ENCODE results near the gene ZNF737.

Gene ZNF737

GRCh38 chr19:20513189-20513904 lies 52.2 kb downstream of the ZNF737 start:
- H3K27me3 ChIP-seq (ENCODE audit: insufficient read depth, poor library complexity, severe bottlenecking) = no peaks in the 10 kb centered on the region
- no peak for TF ChIP-seq REST (IDR thresholded peaks at IDR 0.05; ENCODE audit: insufficient replicate concordance, low read depth)
- TF ChIP-seq, protein P1, sequence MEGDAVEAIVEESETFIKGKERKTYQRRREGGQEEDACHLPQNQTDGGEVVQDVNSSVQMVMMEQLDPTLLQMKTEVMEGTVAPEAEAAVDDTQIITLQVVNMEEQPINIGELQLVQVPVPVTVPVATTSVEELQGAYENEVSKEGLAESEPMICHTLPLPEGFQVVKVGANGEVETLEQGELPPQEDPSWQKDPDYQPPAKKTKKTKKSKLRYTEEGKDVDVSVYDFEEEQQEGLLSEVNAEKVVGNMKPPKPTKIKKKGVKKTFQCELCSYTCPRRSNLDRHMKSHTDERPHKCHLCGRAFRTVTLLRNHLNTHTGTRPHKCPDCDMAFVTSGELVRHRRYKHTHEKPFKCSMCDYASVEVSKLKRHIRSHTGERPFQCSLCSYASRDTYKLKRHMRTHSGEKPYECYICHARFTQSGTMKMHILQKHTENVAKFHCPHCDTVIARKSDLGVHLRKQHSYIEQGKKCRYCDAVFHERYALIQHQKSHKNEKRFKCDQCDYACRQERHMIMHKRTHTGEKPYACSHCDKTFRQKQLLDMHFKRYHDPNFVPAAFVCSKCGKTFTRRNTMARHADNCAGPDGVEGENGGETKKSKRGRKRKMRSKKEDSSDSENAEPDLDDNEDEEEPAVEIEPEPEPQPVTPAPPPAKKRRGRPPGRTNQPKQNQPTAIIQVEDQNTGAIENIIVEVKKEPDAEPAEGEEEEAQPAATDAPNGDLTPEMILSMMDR (IDR thresholded peaks at IDR 0.05; ENCODE audit: insufficient read depth, low read length) = no peak
- H3K4me3 ChIP-seq (replicated peaks; ENCODE audit: insufficient read depth, low read length) = no peak overlapping the region
- no peak for DNase-seq (ENCODE audit: low read depth in 1 of 2, low spot score in 1 of 2)
- H3K27ac ChIP-seq (replicated peaks) = no peak overlapping the region

DNA sequence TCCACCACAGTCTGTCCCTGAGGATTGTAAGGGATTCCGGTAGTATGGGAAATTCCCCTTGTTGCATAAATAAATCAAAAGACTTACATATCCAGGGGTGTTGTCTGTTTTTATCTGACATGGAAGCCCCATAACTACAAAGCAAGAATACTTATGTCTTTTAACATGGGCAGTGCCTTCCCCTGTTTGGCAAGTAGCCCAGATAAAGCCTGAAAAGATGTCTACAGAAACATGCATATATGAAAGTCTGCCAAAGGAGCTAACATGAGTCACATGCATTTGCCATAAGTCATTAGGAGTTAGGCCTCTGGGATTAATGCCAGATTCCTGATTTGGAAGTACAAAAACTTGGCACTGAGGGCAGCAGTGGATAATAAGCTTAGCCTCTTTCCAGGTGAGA lies 62.1 kb downstream of the ZNF737 start:
- Histone ChIP-seq H3K27me3 (ENCODE audit: insufficient read depth, poor library complexity, severe bottlenecking) (no peaks in the 10 kb centered on the region), H3K27ac (replicated peaks) (no peak overlapping the region)
- DNase-seq (ENCODE audit: low read depth in 1 of 2, low spot score in 1 of 2) = no peak

More for the DNA sequence above, 62.1 kb downstream of the ZNF737 start:
- H3K4me3 ChIP-seq (replicated peaks; ENCODE audit: insufficient read depth, low read length) = no peak overlapping the region
- TF ChIP-seq, protein P1 (IDR thresholded peaks at IDR 0.05; ENCODE audit: insufficient read depth, low read length) = no peak
- TF ChIP-seq SPI1 (IDR thresholded peaks at IDR 0.05; ENCODE audit: borderline replicate concordance, low read depth) = no peak
- TF ChIP-seq POLR2AphosphoS5 (IDR thresholded peaks at IDR 0.05; ENCODE audit: low read depth) = no peak
- TF ChIP-seq REST (IDR thresholded peaks at IDR 0.05; ENCODE audit: insufficient replicate concordance, low read depth) = no peak
- no peak for TF ChIP-seq GABPA (IDR thresholded peaks at IDR 0.05; ENCODE audit: low read depth)
